WTC11 (cell line): ENCODE results near the gene TSHZ1. TPM values are rescaled to one million over a fixed set of nuclear protein-coding genes. Genes with fewer than 3 reads are reported as not detected.
"Not testable (repeated sequence)": the region's sequence is repeated elsewhere in the genome, so short reads cannot be mapped to it uniquely, and the experiment has no call there.

Experiments
- ATAC-seq: fragments of 200-7000 bp; cut with Tn5 transposase; 2 replicates; pipeline ENCODE4 v1.10.0; 2021; ENCODE audit warnings: mild to moderate bottlenecking, moderate library complexity
- CTCF ChIA-PET: fragments of 300-600 bp; sonication (Branson Sonifier 250); formaldehyde crosslinking; loops from one replicate; lab custom pipeline; 2021; ENCODE audit warnings: antibody characterized with exemption; lab: Charles Lee
- POLR2A ChIA-PET: fragments of 350-600 bp; sonication (Branson Sonifier 250); formaldehyde crosslinking; loops from one replicate; lab custom pipeline; 2021; ENCODE audit warnings: antibody characterized with exemption; lab: Charles Lee
- DNase-seq: peaks from one replicate; pipeline ENCODE4 v3.0.0; 2021; ENCODE audit warnings: low spot score
- H3K27ac Mint-ChIP-seq: 2 replicates; pipeline ENCODE4 v1.8.0; 2021; ENCODE audit warnings: mixed read lengths
- H3K27me3 Mint-ChIP-seq: 2 replicates; pipeline ENCODE4 v1.8.0; 2021; ENCODE audit warnings: low read depth, mild to moderate bottlenecking, moderate library complexity, mixed read lengths
- H3K36me3 Mint-ChIP-seq: 2 replicates; pipeline ENCODE4 v1.8.0; 2021; ENCODE audit warnings: mixed read lengths
- H3K4me1 Mint-ChIP-seq: 2 replicates; pipeline ENCODE4 v1.8.0; 2022; ENCODE audit warnings: mixed read lengths
- H3K4me3 Mint-ChIP-seq: 2 replicates; pipeline ENCODE4 v1.8.0; 2021; ENCODE audit warnings: mild to moderate bottlenecking, moderate library complexity, mixed read lengths
- H3K9me3 Mint-ChIP-seq: 2 replicates; pipeline ENCODE4 v1.8.0; 2021; ENCODE audit warnings: mixed read lengths
- EMX1 ChIP-seq: fragments of 250-450 bp; sonication (Bioruptor Pico); IDR thresholded peaks from 2 replicates; pipeline ENCODE4 v1.8.0; 2021; ENCODE audit warnings: mild to moderate bottlenecking
- FOXJ3 ChIP-seq: sonication (generic); formaldehyde crosslinking; IDR thresholded peaks from 2 replicates; pipeline ENCODE4 v1.9.0; 2021; ENCODE audit warnings: missing genetic modification reagents, mild to moderate bottlenecking, borderline replicate concordance
- FOXK1 ChIP-seq: sonication (generic); formaldehyde crosslinking; IDR thresholded peaks from 2 replicates; pipeline ENCODE4 v1.8.0; 2022; ENCODE audit warnings: mild to moderate bottlenecking, moderate library complexity, missing genetic modification reagents
- GRHL2 ChIP-seq: fragments of 250-450 bp; sonication (Bioruptor Pico); IDR thresholded peaks from 2 replicates; pipeline ENCODE4 v1.8.0; 2022; ENCODE audit warnings: mild to moderate bottlenecking, moderate library complexity; ENCODE audit not compliant: insufficient replicate concordance, severe bottlenecking
- MXD4 ChIP-seq: fragments of 250-450 bp; sonication (Bioruptor Pico); IDR thresholded peaks from 2 replicates; pipeline ENCODE4 v1.8.0; 2021; ENCODE audit warnings: mild to moderate bottlenecking, moderate library complexity, borderline replicate concordance
- OVOL2 ChIP-seq: fragments of 250-450 bp; sonication (Bioruptor Pico); IDR thresholded peaks from 2 replicates; pipeline ENCODE4 v1.9.0; 2021; ENCODE audit warnings: mild to moderate bottlenecking, borderline replicate concordance
- RORB ChIP-seq: fragments of 250-450 bp; sonication (Bioruptor Pico); IDR thresholded peaks from 2 replicates; pipeline ENCODE4 v1.9.0; 2021; ENCODE audit warnings: mild to moderate bottlenecking
- SP1 ChIP-seq: sonication (generic); formaldehyde crosslinking; conservative IDR thresholded peaks from 2 replicates; pipeline ENCODE4 v1.8.1; 2022; ENCODE audit warnings: missing genetic modification reagents
- ZNF138 ChIP-seq: sonication (generic); formaldehyde crosslinking; conservative IDR thresholded peaks from 2 replicates; pipeline ENCODE4 v1.8.1; 2022; ENCODE audit warnings: mild to moderate bottlenecking, moderate library complexity, missing genetic modification reagents
- ZNF671 ChIP-seq: fragments of 250-450 bp; sonication (Bioruptor Pico); IDR thresholded peaks from 2 replicates; pipeline ENCODE4 v1.8.0; 2021; ENCODE audit warnings: mild to moderate bottlenecking
- total RNA-seq: library from RNA; stranded (reverse); gene quantifications from 3 replicates; pipeline ENCODE4 v1.2.3, GENCODE V29; 2021
- TF ChIP-seq, protein P1 (sequence below): sonication (generic); formaldehyde crosslinking; conservative IDR thresholded peaks from 2 replicates; pipeline ENCODE4 v1.8.1; 2022; ENCODE audit warnings: mild to moderate bottlenecking, missing genetic modification reagents
- TF ChIP-seq, protein P2 (sequence below): fragments of 250-450 bp; sonication (Bioruptor Pico); conservative IDR thresholded peaks from 2 replicates; pipeline ENCODE4 v1.9.0; 2021; ENCODE audit warnings: mild to moderate bottlenecking
- TF ChIP-seq, protein P3 (sequence below): sonication (generic); formaldehyde crosslinking; IDR thresholded peaks from 2 replicates; pipeline ENCODE4 v1.8.0; 2022; ENCODE audit warnings: mild to moderate bottlenecking, missing genetic modification reagents

Gene TSHZ1
- total RNA-seq, 1 experiment from 2014 or later: 2.9 TPM

DNA sequence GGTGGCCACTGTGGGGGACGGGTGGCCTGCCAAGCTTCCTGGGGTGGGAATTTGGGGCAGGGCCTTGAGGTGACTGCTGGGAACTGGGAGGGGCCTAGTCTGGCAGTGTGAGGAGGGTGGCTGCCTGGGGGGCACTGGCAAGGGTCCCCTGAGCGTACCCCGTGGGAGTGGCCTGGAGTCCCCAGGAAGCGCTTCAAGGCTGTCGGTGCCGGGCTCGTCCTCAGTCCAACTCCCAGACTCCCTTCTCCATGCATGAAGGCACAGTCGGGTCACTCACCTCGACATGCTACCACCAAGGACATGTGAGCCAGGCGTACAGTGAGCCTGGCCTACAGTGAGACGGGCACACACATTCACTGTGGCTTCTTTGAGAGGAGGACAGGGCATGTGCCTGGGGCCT, 111.6 kb downstream of the TSHZ1 start (continued):
- TF ChIP-seq, protein P1, sequence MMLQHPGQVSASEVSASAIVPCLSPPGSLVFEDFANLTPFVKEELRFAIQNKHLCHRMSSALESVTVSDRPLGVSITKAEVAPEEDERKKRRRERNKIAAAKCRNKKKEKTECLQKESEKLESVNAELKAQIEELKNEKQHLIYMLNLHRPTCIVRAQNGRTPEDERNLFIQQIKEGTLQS: no peak

GRCh38 chr18:75323821-75324585, 113.4 kb downstream of the TSHZ1 start:
- TF ChIP-seq FOXJ3 (CRISPR knock-in tag): no peak
- TF ChIP-seq, protein P2, sequence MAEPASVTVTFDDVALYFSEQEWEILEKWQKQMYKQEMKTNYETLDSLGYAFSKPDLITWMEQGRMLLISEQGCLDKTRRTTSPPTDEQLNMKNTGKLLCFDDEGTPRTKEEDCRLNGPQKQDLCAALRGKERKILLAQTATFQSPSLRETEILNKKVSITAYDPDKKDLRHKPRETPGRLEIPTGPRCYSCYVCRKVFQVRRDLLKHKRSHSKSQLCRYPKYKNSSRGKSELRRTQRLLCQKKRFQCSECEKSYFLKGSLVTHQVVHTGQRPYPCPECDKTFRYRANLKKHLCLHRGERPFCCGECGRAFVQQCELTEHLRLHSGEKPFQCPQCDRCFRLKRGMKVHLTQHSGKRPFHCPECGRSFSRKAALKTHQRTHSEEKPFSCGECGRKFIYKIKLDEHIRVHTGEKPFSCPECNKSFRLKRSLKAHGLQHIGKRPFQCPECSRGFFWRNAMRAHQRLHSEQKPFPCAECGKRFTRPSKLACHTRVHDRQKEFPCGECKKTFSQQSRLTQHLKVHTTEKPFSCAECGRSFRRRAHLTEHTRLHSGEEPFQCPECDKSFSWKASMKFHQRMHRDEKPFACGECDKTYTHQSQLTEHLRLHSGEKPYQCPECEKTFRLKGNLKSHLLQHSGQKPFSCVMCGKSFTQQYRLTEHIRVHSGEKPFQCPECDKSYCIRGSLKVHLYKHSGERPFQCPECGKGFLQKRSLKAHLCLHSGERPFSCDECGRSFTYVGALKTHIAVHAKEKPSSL: no peak

GRCh38 chr18:75324686-75325257, 114.2 kb downstream of the TSHZ1 start:
- no peaks in the 10 kb centered on the region for H3K4me1 Mint-ChIP-seq
- ChIA-PET CTCF (no interaction called here), POLR2A (no interaction called here)
- no peak overlapping the region for H3K27ac Mint-ChIP-seq
- peaks cover 38% of the 10 kb centered on the region for H3K9me3 Mint-ChIP-seq
- H3K36me3 Mint-ChIP-seq: peaks cover 31% of the 10 kb centered on the region
- TF ChIP-seq, protein P3, sequence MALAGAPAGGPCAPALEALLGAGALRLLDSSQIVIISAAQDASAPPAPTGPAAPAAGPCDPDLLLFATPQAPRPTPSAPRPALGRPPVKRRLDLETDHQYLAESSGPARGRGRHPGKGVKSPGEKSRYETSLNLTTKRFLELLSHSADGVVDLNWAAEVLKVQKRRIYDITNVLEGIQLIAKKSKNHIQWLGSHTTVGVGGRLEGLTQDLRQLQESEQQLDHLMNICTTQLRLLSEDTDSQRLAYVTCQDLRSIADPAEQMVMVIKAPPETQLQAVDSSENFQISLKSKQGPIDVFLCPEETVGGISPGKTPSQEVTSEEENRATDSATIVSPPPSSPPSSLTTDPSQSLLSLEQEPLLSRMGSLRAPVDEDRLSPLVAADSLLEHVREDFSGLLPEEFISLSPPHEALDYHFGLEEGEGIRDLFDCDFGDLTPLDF (CRISPR knock-in tag): no peak
- TF ChIP-seq RORB (CRISPR knock-in tag): no peak
- no peak for TF ChIP-seq ZNF138
- TF ChIP-seq ZNF671 (CRISPR knock-in tag): no peak
- TF ChIP-seq, protein P2: no peak
- no peak for TF ChIP-seq SP1 (CRISPR knock-in tag)
- TF ChIP-seq FOXK1: no peak
- no peak for TF ChIP-seq OVOL2 (CRISPR knock-in tag)
- TF ChIP-seq EMX1 (CRISPR knock-in tag): no peak
- no peak for TF ChIP-seq MXD4 (CRISPR knock-in tag)
- TF ChIP-seq GRHL2 (CRISPR knock-in tag): no peak
- ATAC-seq (no peak), DNase-seq (no peak)
- H3K27me3 Mint-ChIP-seq: no peaks in the 10 kb centered on the region; the same call in 1 of the 2 replicates
- H3K4me3 Mint-ChIP-seq: no peak overlapping the region

More at GRCh38 chr18:75323821-75324585, 113.4 kb downstream of the TSHZ1 start:
- ChIA-PET CTCF (no interaction called here), POLR2A (no interaction called here)
- H3K4me3 Mint-ChIP-seq: no peak overlapping the region
- peaks cover 36% of the 10 kb centered on the region for H3K9me3 Mint-ChIP-seq
- DNase-seq (no peak), ATAC-seq (no peak)
- no peak overlapping the region for H3K27ac Mint-ChIP-seq
- H3K4me1 Mint-ChIP-seq: no peaks in the 10 kb centered on the region
- no peaks in the 10 kb centered on the region; the same call in 1 of the 2 replicates for H3K27me3 Mint-ChIP-seq
- peaks cover 31% of the 10 kb centered on the region for H3K36me3 Mint-ChIP-seq

DNA sequence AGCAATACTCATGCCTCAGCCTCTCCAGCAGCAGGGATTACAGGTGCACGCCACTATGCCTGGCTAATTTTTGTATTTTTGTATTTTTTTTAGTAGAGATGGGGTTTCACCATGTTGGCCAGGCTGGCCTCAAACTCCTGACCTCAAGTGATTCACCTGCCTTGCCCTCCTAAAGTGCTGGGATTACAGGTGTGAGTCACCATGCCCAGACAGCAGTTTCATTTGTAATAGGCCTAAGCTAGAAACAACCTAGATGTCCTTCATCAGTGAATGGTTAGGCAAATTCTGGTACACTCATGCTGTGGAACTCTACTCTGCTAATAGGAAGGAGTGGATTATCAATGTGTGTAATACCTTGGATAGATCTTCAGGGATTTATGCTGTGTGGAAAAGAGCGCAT, 119.2 kb downstream of the TSHZ1 start:
- ATAC-seq, H3K4me1 Mint-ChIP-seq, DNase-seq, H3K27me3 Mint-ChIP-seq, H3K27ac Mint-ChIP-seq, POLR2A ChIA-PET, CTCF ChIA-PET, H3K4me3 Mint-ChIP-seq: not testable (repeated sequence)
- Mint-ChIP-seq H3K36me3 (peaks cover 31% of the 10 kb centered on the region), H3K9me3 (peaks cover 38% of the 10 kb centered on the region)
